ENCODE results near the gene TYK2.

Gene TYK2

GRCh38 chr19:10332965-10333757, 47.2 kb downstream of the TYK2 start, which contains the start of gene RAVER1:
Gene RAVER1 (minus strand): TSS chr19:10333529. CDS start chr19:10333507, 22 bp downstream.
- peak within 1 kb of the TSS; percentile 64 for H3K4me3 ChIP-seq (ENCODE audit: low read depth, low read length)
- no peak for TF ChIP-seq CTCF (IDR thresholded peaks at IDR 0.05; ENCODE audit: borderline replicate concordance, insufficient read depth, low read depth, low read length)

GRCh38 chr19:10332158-10332964, 48.0 kb downstream of the TYK2 start:
- peak overlapping the region; percentile 64 for H3K4me3 ChIP-seq (ENCODE audit: low read depth, low read length)
- no peak for TF ChIP-seq CTCF (IDR thresholded peaks at IDR 0.05; ENCODE audit: borderline replicate concordance, insufficient read depth, low read depth, low read length)

DNA sequence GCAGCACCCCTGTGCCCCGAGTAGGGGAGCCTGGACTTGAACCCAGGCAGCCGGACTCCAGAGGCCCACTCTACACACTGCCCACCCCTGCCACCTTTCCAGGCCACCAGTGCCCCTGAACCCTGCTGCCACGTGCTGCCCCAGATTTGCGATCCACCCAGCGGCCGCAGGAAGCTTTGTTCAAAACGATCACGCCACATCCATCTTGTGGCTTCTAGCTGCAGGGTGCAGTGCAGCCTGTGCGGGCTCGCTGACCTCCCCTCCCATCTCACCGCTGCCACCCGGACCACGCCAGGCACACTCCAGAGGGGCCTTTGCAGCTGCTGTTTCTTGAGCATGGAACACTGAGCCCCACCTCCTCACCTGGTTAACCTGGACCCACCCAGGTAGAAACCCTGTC, 50.8 kb downstream of the TYK2 start:
- no peak overlapping the region for H3K4me3 ChIP-seq (ENCODE audit: low read depth, low read length)
- no peak for TF ChIP-seq CTCF (IDR thresholded peaks at IDR 0.05; ENCODE audit: borderline replicate concordance, insufficient read depth, low read depth, low read length)

DNA sequence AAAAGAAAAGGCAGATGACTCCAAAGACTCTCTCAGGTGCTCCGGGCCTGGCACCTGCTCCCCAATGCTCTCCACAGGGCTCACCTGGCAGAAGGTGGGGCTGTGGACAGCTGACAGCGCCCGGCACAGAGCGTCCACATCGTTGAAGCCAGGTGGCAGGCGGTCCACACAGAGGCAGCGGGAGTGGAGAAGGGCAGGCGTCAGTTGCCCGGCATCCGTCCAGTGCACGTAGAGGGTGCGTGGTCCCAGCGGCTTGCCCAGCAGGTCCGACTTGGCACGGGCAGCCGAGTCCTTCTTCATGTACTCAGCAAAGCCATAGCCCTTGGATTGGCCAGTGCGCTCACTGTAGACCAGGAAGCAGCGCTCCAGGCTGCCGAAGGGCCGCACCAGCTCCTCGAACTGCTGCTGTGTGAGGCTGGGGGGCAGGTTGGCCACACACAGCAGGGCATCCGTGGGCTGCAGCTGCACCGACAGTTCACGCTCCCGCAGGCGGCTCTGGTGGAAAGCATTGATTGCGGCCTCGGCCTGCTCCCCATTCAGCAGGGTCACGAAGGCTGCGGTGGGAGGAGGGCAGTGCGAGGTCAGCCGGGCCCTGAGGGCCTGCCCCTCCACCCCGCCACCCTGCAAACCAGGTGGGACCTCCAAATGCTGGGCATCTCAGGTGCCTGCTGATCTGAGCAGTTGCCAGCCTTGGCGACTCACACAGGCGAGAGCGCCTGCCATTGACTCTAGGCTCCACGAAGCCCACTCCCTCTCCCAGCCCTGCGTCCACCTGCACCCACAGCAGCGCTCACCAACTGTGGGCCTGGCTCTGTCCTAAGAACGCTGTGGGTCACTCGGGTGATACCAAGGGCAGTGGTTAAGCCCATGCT, 51.6 kb downstream of the TYK2 start:
- H3K4me3 ChIP-seq (ENCODE audit: low read depth, low read length): no peak overlapping the region
- no peak for TF ChIP-seq CTCF (IDR thresholded peaks at IDR 0.05; ENCODE audit: borderline replicate concordance, insufficient read depth, low read depth, low read length)

DNA sequence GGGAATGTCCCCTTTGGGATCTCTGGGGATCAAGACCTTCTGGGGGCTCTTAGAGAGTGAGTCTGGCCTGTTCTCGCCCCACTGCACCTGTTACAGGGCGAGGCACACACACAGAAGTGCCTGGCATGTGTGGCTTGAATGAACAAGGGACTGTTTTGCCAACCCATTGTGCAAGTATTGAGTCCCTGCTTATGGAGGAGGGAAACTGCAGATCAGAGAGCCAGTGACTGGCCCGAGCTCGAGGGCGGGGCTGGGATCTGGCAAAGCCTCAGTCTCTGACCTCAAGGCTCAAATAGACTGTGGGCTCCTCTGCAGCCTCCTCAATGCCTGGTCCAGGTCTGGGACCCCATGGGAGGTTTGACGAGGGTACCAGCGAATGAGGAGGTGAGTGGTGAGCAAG, 52.6 kb downstream of the TYK2 start:
- no peak for TF ChIP-seq CTCF (IDR thresholded peaks at IDR 0.05; ENCODE audit: borderline replicate concordance, insufficient read depth, low read depth, low read length)
- H3K4me3 ChIP-seq (ENCODE audit: low read depth, low read length): no peak overlapping the region

DNA sequence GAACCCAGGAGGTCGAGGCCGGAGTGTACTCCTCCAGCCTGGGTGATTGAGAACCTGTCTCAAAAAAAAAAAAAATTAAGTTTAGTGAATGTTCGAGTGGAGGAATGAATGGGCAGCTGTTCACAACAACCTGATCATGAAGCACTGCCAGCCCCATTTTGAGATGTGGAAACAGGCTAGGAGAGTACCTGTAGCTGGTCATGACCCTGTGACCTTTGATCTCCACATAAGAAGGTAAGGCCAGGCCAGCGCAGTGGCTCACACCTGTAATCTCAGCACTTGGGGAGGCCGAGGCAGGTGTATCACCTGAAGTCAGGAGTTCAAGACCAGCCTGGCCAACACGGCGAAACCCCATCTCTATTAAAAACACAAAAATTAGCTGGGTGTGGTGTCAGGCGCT, 54.6 kb downstream of the TYK2 start:
- no peak for TF ChIP-seq CTCF (IDR thresholded peaks at IDR 0.05; ENCODE audit: borderline replicate concordance, insufficient read depth, low read depth, low read length)
- H3K4me3 ChIP-seq (ENCODE audit: low read depth, low read length): no peak overlapping the region

Data from GM12875 (cell line).